Uterus (tissue), 2 donors: Measurements from ENCODE around the gene CFAP161.

ENCODE experiments used
- CTCF ChIP-seq, 4 experiments: fragments of 200-600 bp in 2 of 4; fragments of 450-650 bp in 2 of 4; sonication (generic) in 2 of 4; IDR thresholded peaks; one replicate each; pipeline ENCODE4 v1.5.1; 2016 to 2019; ENCODE audit warnings: antibody characterized with exemption in 4 of 4, mild to moderate bottlenecking in 2 of 4, moderate library complexity in 1 of 4
- POLR2A ChIP-seq, 2 donors: fragments of 450-650 bp; IDR thresholded peaks; one replicate each; pipeline ENCODE4 v1.6.1; 2016; ENCODE audit warnings: antibody characterized with exemption in 2 of 2, mild to moderate bottlenecking in 1 of 2, moderate library complexity in 1 of 2

GRCh38 chr15:81101894-81102815 is 31.9 kb upstream of the CFAP161 start:
- TF ChIP-seq CTCF (IDR thresholded peaks at IDR 0.05) = no peak
- TF ChIP-seq POLR2A (IDR thresholded peaks at IDR 0.05) = no peak
